Measurements from ENCODE around the gene PTK7.

DNA sequence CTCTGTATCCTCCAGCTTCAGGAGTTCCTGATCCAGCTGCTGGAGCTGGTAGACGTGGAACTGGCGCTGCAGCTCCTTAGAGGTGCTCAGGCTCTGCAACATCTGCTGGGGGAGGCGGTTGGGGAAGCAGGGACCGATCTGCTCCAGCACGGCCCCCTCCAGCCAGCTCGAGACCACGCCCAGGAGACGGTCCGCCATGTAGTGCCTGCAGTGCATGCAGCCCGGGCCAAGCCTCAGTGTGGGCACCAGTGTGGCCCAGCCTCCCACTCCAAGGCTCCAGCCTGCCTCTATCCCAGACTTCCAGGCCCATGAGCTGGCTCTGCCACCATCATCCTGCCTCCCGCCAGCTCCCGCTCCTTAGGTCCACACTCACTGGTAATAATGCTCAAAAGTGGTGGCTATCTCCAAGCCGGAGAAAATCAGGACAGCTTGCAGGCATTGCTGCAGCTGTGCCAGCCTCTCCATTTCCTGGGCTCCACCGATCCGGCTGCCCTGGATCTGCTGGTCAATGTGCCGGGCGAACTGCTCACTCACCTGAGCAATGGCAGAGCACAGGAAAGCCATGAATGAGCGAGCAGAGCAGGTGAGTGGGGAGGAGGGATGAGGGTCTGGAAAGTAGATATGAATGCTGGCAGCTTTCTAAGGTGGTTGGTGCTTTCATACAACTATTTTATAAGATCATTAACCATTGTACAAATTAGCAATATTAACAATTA is 35.4 kb upstream of the PTK7 start:
- TF ChIP-seq, protein P1, sequence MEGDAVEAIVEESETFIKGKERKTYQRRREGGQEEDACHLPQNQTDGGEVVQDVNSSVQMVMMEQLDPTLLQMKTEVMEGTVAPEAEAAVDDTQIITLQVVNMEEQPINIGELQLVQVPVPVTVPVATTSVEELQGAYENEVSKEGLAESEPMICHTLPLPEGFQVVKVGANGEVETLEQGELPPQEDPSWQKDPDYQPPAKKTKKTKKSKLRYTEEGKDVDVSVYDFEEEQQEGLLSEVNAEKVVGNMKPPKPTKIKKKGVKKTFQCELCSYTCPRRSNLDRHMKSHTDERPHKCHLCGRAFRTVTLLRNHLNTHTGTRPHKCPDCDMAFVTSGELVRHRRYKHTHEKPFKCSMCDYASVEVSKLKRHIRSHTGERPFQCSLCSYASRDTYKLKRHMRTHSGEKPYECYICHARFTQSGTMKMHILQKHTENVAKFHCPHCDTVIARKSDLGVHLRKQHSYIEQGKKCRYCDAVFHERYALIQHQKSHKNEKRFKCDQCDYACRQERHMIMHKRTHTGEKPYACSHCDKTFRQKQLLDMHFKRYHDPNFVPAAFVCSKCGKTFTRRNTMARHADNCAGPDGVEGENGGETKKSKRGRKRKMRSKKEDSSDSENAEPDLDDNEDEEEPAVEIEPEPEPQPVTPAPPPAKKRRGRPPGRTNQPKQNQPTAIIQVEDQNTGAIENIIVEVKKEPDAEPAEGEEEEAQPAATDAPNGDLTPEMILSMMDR (conservative IDR thresholded peaks at IDR 0.05; ENCODE audit: low read depth, low read length): no peak
- no peak for TF ChIP-seq EZH2 (IDR thresholded peaks at IDR 0.05; ENCODE audit: low read length, unreplicated experiment)
